Cardiac muscle cell (in vitro differentiated cells and primary cell): Measurements from ENCODE around the gene INTS7. TPM values are rescaled to one million over a fixed set of nuclear protein-coding genes. Genes with fewer than 3 reads are reported as not detected.
"Not testable (repeated sequence)": the region's sequence is repeated elsewhere in the genome, so short reads cannot be mapped to it uniquely, and the experiment has no call there.

Experiments
- DNase-seq, 2 donors: peaks; one replicate each; pipeline versions ENCODE4 v3.0.0 to v3.0.0-alpha.2; 2010 to 2017; ENCODE audit warnings: low read depth in 1 of 2, low spot score in 1 of 2
- H3K27ac ChIP-seq: fragments of 200-600 bp; sonication (generic); 2 replicates; pipeline ENCODE4 v1.5.1; 2016
- H3K27me3 ChIP-seq: fragments of 200-600 bp; sonication (generic); 2 replicates; pipeline ENCODE4 v1.6.0; 2016; ENCODE audit warnings: control low read depth
- H3K36me3 ChIP-seq: fragments of 200-600 bp; sonication (generic); 2 replicates; pipeline ENCODE4 v1.5.1; 2016; ENCODE audit warnings: control low read depth
- H3K4me1 ChIP-seq: fragments of 200-600 bp; sonication (generic); 2 replicates; pipeline ENCODE4 v1.8.1; 2017; ENCODE audit warnings: low read depth, mild to moderate bottlenecking, mixed run types
- H3K4me3 ChIP-seq: fragments of 200-600 bp; sonication (generic); 2 replicates; pipeline ENCODE4 v1.5.1; 2016; ENCODE audit warnings: mild to moderate bottlenecking
- H3K9me3 ChIP-seq: fragments of 200-600 bp; sonication (generic); 2 replicates; pipeline ENCODE4 v1.5.1; 2017; ENCODE audit warnings: low read depth, mild to moderate bottlenecking, control low read depth
- polyA plus RNA-seq: library from polyadenylated mRNA; unstranded; fragments of >200 nt; fragmentation: Nextera tagmentation; extraction: Ambion mirVana; gene quantifications from 2 replicates; pipeline ENCODE4 v1.2.1, GENCODE V29; 2016
- total RNA-seq: library from RNA; depleted of rRNA; stranded (reverse); fragments of >200 nt; gene quantifications from 2 replicates; pipeline ENCODE4 v1.2.3, GENCODE V29; 2016
- TF ChIP-seq, protein P1 (sequence below): IDR thresholded peaks from 2 replicates; pipeline ENCODE4 v1.5.1; 2012; ENCODE audit warnings: low read depth, mild to moderate bottlenecking, low read length

INTS7 gene
- total and polyA plus RNA-seq, 2 experiments from 2014 or later = 5.6 to 11.3 TPM

DNA sequence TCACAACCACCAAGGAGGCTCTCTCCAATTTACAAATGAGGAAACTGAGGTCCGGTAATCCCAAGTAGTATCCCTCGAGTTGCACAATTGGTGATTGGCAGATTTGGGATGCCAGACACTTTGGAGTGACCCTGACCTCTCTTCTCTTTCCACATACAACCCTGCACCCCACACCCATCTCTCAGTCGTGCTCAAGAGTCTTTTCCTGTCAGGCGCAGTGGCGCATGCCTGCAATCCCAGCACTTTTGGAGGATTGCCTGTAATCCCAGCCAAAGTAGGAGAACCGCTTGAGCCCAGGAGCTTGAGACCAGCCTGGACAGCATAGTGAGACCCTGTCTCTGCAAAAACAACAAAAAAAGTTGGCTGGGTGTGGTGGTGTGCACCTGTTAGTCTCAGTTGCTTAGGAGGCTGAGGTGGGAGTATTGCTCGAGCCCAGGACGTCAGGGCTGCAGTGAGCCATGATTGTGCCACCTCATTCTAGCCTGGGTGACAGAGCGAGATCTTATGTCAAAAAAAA lies 113.7 kb downstream of the INTS7 start:
- H3K4me3 ChIP-seq = no peak overlapping the region
- H3K4me1 ChIP-seq = no peaks in the 10 kb centered on the region
- H3K27ac ChIP-seq = no peak overlapping the region
- no peak for DNase-seq
- TF ChIP-seq, protein P1, sequence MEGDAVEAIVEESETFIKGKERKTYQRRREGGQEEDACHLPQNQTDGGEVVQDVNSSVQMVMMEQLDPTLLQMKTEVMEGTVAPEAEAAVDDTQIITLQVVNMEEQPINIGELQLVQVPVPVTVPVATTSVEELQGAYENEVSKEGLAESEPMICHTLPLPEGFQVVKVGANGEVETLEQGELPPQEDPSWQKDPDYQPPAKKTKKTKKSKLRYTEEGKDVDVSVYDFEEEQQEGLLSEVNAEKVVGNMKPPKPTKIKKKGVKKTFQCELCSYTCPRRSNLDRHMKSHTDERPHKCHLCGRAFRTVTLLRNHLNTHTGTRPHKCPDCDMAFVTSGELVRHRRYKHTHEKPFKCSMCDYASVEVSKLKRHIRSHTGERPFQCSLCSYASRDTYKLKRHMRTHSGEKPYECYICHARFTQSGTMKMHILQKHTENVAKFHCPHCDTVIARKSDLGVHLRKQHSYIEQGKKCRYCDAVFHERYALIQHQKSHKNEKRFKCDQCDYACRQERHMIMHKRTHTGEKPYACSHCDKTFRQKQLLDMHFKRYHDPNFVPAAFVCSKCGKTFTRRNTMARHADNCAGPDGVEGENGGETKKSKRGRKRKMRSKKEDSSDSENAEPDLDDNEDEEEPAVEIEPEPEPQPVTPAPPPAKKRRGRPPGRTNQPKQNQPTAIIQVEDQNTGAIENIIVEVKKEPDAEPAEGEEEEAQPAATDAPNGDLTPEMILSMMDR = no peak
- H3K27me3 ChIP-seq = peaks cover 2% of the 10 kb centered on the region
- no peaks in the 10 kb centered on the region for H3K9me3 ChIP-seq
- H3K36me3 ChIP-seq = no peaks in the 10 kb centered on the region

DNA sequence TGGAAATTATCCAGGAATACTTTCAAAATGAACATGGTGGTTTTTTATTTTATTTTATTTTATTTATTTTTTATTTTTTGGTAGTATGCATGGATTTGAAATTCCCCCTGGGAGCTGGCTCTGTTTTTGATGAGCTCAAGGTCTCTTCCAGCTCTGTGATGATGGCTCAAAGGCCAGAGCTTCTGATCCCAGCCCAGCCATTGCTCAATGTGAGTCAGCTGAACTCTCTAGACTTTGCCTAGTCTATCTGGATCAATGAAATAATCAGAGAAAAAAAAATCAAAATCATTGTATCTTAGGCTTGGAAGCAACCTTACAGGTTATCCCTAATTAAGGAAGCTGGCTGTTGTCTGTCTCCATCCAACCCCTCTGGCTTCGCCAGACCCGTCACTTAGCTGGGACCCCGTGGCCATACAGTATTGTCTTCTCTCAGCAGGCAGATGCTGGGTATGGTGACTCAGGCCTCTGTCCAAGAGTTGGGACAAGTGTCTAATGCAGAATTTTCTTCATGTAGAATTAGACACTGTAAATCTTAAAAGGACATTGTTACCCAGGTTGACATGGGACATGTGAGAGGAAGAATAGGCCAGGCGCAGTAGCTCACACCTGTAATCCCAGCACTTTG lies 114.6 kb downstream of the INTS7 start:
- no peaks in the 10 kb centered on the region for H3K36me3 ChIP-seq
- DNase-seq = peak in 1 of 2 donors; percentile 36
- no peaks in the 10 kb centered on the region for H3K4me1 ChIP-seq
- TF ChIP-seq, protein P1 = no peak
- H3K27me3 ChIP-seq = peaks cover 2% of the 10 kb centered on the region
- H3K4me3 ChIP-seq = no peak overlapping the region
- H3K9me3 ChIP-seq = no peaks in the 10 kb centered on the region
- no peak overlapping the region for H3K27ac ChIP-seq

DNA sequence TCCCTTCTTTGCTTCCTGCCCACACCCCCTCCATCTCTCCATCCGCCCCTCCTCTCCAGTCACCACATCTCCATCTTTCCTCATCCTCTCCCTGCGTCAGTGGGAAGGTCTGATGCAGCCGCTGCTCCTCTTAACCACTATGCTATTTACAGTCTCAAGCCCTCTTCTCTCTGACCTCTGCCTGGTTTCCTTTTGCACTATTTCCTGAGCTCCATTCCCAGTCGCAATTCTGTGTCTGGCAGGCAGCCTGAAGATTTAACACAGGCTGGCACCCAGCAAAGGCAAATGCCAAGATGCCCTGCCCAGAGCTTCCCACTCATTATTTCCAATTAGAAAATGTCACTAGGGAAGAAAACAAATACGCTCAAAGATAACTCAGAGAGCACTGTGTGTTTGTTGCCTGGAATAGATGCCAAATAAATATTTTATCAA lies 115.2 kb downstream of the INTS7 start:
- TF ChIP-seq, protein P1 = no peak
- no peak overlapping the region for H3K4me3 ChIP-seq
- DNase-seq = peak in 1 of 2 donors; percentile 82
- H3K9me3 ChIP-seq = no peaks in the 10 kb centered on the region
- no peak overlapping the region for H3K27ac ChIP-seq
- peaks cover 2% of the 10 kb centered on the region for H3K27me3 ChIP-seq
- no peaks in the 10 kb centered on the region for H3K36me3 ChIP-seq
- no peaks in the 10 kb centered on the region for H3K4me1 ChIP-seq

DNA sequence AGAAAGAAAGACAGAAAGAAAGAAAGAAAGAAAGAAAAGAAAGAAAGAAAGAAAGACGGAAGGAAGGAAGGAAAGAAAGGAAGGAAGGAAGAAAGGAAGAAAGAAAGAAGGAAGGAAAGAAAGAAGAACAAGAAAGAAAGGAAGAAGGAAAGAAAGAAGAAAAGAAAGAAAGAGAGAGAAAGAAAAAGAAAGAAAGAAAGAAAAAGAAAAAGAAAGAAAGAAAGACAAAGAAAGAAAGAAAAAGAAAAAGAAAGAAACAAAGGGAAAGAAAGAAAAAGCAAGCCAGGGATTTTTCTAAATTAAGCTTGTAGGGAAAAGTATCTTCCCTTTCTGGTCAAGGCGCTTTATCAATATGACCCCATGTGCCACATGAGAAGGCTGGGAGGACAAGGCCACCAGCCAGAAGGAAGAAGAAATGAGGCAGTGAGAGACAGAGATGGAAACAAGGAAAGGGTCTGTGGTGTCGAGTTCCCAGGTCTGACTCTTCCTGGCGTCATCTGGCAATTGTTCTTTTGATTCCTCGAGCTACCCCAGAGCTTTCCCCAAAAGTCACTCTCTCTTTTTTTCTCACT lies 116.4 kb downstream of the INTS7 start:
- Histone ChIP-seq H3K9me3 (no peaks in the 10 kb centered on the region), H3K36me3 (no peaks in the 10 kb centered on the region), H3K4me3 (no peak overlapping the region), H3K27me3 (peaks cover 2% of the 10 kb centered on the region), H3K4me1 (no peaks in the 10 kb centered on the region), H3K27ac (no peak overlapping the region)
- DNase-seq = no peak
- TF ChIP-seq, protein P1 = no peak

DNA sequence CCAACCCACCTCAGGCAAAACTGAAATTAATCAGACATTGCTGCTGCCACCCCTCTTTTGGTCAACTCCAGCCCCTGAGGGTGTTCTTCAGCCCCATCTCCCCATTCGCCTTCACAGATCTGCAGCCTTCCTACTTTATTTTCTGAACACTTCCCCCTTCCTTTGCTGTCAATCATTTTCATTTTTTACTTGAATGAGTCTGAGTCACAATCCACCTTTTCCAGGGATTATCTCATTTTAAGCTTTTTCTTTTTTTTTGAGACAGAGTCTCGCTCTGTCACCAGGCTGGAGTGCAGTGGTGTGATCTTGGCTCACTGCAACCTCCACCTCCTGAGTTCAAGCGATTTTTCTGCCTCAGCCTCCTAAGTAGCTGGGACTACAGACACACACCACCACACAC lies 118.9 kb downstream of the INTS7 start:
- not testable (repeated sequence) for H3K4me1 ChIP-seq, H3K27me3 ChIP-seq, H3K27ac ChIP-seq, H3K4me3 ChIP-seq, H3K9me3 ChIP-seq, H3K36me3 ChIP-seq, DNase-seq

DNA sequence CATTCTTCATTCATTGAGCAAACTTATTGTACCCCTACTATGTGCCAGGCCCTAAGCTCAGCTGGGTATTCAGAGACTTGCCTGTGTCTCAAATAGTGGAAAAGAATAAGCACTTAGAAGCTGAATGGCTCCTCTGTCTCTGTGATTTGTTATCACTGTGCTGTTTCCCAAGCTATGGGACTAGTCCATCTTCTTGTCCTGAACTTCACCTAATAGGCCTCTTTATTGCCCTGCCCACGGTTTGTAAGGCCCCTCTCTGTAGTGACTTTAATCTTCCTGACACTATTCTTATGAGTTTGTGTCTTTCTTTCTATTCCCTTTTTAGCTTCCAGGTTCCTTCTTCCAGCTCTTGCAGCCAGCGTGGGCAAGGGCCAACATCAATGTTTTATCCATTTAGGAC lies 119.4 kb downstream of the INTS7 start:
- TF ChIP-seq, protein P1 = no peak
- no peak for DNase-seq
- Histone ChIP-seq H3K9me3 (no peaks in the 10 kb centered on the region), H3K36me3 (no peaks in the 10 kb centered on the region), H3K27me3 (no peaks in the 10 kb centered on the region), H3K4me1 (no peaks in the 10 kb centered on the region), H3K4me3 (no peak overlapping the region), H3K27ac (no peak overlapping the region)
